ENCODE measurements around the gene KIF3A. TPM values are rescaled to one million over a fixed set of nuclear protein-coding genes. Genes with fewer than 3 reads are reported as not detected.

KIF3A gene
- total and polyA plus RNA-seq, 2 experiments from 2014 or later = 11.2 to 19.7 TPM

DNA sequence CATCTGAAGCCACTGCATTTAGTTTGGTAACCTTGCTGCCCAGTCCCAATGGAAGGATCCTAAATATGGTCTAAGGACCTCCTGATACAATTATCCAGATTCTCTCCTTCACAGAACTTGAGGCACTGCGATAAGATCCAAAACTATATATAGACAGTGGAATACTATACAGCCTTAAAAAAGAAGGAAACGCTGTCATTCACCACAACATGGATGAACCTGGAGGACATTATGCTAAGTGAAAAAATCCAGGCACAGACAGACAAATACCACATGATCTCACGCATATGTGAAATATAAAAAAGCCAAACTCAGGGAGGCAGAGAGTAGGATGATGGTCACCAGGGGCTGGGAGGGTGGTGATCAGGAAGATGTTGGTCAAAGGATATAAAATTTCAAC lies 66.3 kb downstream of the KIF3A start (continued):
- TF ChIP-seq, protein P1, sequence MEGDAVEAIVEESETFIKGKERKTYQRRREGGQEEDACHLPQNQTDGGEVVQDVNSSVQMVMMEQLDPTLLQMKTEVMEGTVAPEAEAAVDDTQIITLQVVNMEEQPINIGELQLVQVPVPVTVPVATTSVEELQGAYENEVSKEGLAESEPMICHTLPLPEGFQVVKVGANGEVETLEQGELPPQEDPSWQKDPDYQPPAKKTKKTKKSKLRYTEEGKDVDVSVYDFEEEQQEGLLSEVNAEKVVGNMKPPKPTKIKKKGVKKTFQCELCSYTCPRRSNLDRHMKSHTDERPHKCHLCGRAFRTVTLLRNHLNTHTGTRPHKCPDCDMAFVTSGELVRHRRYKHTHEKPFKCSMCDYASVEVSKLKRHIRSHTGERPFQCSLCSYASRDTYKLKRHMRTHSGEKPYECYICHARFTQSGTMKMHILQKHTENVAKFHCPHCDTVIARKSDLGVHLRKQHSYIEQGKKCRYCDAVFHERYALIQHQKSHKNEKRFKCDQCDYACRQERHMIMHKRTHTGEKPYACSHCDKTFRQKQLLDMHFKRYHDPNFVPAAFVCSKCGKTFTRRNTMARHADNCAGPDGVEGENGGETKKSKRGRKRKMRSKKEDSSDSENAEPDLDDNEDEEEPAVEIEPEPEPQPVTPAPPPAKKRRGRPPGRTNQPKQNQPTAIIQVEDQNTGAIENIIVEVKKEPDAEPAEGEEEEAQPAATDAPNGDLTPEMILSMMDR (conservative IDR thresholded peaks at IDR 0.05; ENCODE audit: low read depth in 2 of 2) = no peak

DNA sequence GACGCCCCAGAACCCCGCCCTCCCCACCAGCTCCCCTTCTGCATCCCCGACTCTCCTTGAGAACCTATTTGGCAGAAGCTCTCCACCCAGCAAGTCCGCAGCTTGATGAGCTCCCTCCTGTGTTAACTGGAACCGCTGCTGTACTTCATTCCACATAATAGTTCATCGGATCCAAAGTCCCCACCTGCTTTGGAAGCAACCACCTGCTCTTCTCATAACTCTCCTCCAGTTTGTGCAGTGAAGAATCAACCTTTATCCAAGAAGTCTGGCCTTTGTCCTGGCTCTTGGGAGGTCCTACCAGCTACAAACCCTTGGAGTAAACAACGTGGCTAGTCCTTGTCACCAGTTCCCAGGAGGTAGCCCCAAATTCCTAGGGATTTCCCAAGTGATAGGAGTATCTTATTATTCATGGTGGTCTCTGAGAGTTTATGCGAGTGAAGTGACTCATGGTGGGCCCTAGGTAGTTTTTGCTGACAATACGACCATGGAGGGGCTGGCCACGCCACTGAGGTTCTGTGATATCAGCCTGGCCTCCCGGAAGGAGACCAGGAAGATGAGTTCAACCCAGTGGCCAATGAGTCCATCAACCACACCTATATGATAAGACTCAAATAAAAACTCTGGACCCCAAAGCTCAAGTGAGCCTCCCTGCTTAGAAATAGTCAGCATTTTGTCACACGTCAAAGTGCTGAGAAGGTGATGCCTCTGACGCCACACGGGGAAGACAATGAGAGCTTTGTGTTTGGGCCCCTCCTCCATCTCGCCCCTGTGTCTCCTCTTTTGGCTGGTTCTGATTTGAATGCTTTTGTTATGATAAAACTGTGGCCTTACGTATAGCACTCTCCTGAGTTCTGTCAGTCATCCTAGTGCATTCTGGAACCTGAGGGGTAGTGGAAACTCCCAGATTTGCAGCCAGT lies 67.1 kb downstream of the KIF3A start:
- Histone ChIP-seq H4K20me1 (replicated peaks; ENCODE audit: insufficient read depth) (no peaks in the 10 kb centered on the region), H3K79me2 (replicated peaks; ENCODE audit: insufficient read depth) (no peaks in the 10 kb centered on the region), H3K9me2 (ENCODE audit: insufficient read depth) (peaks cover 2% of the 10 kb centered on the region; the same call in 1 of the 2 replicates), H3K4me1 (ENCODE audit: insufficient read depth) (no peaks in the 10 kb centered on the region), H2AFZ (peak overlapping the region; percentile 18; the same call in 1 of the 2 replicates), H3F3A (replicated peaks; ENCODE audit: low read depth) (no peaks in the 10 kb centered on the region), H3K27ac (ENCODE audit: low read depth) (no peak overlapping the region), H3K4me2 (no peak overlapping the region), H3K36me3 (ENCODE audit: insufficient read depth) (no peaks in the 10 kb centered on the region), H3K27me3 (ENCODE audit: insufficient read depth) (no peaks in the 10 kb centered on the region), H3K4me3 (no peak overlapping the region)
- Mint-ChIP-seq H3K4me1 (peaks cover 7% of the 10 kb centered on the region; the same call in 1 of the 3 replicates), H3K4me3 (no peak overlapping the region), H3K36me3 (ENCODE audit: low read depth) (no peaks in the 10 kb centered on the region; the same call in 2 of the 3 replicates), H3K27ac (no peak overlapping the region), H3K27me3 (ENCODE audit: insufficient read depth, low read depth, poor library complexity) (peaks cover 14% of the 10 kb centered on the region), H3K9me3 (no peaks in the 10 kb centered on the region; the same call in 2 of the 3 replicates)
- DNase-seq (ENCODE audit: low spot score) (no peak), ATAC-seq (no peak; the same call in 1 of the 3 replicates)
- TF ChIP-seq NANOG (IDR thresholded peaks at IDR 0.05; ENCODE audit: borderline replicate concordance) = no peak
- TF ChIP-seq, protein P2, sequence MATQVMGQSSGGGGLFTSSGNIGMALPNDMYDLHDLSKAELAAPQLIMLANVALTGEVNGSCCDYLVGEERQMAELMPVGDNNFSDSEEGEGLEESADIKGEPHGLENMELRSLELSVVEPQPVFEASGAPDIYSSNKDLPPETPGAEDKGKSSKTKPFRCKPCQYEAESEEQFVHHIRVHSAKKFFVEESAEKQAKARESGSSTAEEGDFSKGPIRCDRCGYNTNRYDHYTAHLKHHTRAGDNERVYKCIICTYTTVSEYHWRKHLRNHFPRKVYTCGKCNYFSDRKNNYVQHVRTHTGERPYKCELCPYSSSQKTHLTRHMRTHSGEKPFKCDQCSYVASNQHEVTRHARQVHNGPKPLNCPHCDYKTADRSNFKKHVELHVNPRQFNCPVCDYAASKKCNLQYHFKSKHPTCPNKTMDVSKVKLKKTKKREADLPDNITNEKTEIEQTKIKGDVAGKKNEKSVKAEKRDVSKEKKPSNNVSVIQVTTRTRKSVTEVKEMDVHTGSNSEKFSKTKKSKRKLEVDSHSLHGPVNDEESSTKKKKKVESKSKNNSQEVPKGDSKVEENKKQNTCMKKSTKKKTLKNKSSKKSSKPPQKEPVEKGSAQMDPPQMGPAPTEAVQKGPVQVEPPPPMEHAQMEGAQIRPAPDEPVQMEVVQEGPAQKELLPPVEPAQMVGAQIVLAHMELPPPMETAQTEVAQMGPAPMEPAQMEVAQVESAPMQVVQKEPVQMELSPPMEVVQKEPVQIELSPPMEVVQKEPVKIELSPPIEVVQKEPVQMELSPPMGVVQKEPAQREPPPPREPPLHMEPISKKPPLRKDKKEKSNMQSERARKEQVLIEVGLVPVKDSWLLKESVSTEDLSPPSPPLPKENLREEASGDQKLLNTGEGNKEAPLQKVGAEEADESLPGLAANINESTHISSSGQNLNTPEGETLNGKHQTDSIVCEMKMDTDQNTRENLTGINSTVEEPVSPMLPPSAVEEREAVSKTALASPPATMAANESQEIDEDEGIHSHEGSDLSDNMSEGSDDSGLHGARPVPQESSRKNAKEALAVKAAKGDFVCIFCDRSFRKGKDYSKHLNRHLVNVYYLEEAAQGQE (IDR thresholded peaks at IDR 0.05; ENCODE audit: unreplicated experiment) = no peak
- no peak for TF ChIP-seq ZNF114 (CRISPR knock-in tag; IDR thresholded peaks at IDR 0.05)
- TF ChIP-seq, protein P1 (conservative IDR thresholded peaks at IDR 0.05; ENCODE audit: low read depth in 2 of 2) = no peak
- TF ChIP-seq, protein P3, sequence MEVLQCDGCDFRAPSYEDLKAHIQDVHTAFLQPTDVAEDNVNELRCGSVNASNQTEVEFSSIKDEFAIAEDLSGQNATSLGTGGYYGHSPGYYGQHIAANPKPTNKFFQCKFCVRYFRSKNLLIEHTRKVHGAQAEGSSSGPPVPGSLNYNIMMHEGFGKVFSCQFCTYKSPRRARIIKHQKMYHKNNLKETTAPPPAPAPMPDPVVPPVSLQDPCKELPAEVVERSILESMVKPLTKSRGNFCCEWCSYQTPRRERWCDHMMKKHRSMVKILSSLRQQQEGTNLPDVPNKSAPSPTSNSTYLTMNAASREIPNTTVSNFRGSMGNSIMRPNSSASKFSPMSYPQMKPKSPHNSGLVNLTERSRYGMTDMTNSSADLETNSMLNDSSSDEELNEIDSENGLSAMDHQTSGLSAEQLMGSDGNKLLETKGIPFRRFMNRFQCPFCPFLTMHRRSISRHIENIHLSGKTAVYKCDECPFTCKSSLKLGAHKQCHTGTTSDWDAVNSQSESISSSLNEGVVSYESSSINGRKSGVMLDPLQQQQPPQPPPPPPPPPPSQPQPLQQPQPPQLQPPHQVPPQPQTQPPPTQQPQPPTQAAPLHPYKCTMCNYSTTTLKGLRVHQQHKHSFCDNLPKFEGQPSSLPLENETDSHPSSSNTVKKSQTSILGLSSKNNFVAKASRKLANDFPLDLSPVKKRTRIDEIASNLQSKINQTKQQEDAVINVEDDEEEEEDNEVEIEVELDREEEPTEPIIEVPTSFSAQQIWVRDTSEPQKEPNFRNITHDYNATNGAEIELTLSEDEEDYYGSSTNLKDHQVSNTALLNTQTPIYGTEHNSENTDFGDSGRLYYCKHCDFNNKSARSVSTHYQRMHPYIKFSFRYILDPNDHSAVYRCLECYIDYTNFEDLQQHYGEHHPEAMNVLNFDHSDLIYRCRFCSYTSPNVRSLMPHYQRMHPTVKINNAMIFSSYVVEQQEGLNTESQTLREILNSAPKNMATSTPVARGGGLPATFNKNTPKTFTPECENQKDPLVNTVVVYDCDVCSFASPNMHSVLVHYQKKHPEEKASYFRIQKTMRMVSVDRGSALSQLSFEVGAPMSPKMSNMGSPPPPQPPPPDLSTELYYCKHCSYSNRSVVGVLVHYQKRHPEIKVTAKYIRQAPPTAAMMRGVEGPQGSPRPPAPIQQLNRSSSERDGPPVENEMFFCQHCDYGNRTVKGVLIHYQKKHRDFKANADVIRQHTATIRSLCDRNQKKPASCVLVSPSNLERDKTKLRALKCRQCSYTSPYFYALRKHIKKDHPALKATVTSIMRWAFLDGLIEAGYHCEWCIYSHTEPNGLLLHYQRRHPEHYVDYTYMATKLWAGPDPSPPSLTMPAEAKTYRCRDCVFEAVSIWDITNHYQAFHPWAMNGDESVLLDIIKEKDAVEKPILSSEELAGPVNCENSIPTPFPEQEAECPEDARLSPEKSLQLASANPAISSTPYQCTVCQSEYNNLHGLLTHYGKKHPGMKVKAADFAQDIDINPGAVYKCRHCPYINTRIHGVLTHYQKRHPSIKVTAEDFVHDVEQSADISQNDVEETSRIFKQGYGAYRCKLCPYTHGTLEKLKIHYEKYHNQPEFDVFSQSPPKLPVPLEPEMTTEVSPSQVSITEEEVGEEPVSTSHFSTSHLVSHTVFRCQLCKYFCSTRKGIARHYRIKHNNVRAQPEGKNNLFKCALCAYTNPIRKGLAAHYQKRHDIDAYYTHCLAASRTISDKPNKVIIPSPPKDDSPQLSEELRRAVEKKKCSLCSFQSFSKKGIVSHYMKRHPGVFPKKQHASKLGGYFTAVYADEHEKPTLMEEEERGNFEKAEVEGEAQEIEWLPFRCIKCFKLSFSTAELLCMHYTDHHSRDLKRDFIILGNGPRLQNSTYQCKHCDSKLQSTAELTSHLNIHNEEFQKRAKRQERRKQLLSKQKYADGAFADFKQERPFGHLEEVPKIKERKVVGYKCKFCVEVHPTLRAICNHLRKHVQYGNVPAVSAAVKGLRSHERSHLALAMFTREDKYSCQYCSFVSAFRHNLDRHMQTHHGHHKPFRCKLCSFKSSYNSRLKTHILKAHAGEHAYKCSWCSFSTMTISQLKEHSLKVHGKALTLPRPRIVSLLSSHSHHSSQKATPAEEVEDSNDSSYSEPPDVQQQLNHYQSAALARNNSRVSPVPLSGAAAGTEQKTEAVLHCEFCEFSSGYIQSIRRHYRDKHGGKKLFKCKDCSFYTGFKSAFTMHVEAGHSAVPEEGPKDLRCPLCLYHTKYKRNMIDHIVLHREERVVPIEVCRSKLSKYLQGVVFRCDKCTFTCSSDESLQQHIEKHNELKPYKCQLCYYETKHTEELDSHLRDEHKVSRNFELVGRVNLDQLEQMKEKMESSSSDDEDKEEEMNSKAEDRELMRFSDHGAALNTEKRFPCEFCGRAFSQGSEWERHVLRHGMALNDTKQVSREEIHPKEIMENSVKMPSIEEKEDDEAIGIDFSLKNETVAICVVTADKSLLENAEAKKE (CRISPR knock-in tag; IDR thresholded peaks at IDR 0.05) = no peak
- TF ChIP-seq, protein P4, sequence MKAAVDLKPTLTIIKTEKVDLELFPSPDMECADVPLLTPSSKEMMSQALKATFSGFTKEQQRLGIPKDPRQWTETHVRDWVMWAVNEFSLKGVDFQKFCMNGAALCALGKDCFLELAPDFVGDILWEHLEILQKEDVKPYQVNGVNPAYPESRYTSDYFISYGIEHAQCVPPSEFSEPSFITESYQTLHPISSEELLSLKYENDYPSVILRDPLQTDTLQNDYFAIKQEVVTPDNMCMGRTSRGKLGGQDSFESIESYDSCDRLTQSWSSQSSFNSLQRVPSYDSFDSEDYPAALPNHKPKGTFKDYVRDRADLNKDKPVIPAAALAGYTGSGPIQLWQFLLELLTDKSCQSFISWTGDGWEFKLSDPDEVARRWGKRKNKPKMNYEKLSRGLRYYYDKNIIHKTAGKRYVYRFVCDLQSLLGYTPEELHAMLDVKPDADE (IDR thresholded peaks at IDR 0.05) = no peak
- no peak for TF ChIP-seq EZH2phosphoT487 (IDR thresholded peaks at IDR 0.05; ENCODE audit: unreplicated experiment)
